SJSA1 (cell line): Measurements from ENCODE around the gene USH1C. TPM values are rescaled to one million over a fixed set of nuclear protein-coding genes. Genes with fewer than 3 reads are reported as not detected.
A peak's percentile ranks its signal among the peaks of the same experiment; 100 is the strongest.

Source experiments
- DNase-seq, 2 experiments: peaks; one replicate each; pipeline ENCODE4 v3.0.0-alpha.2; 2015 to 2020; ENCODE audit warnings: low spot score in 2 of 2, low read depth in 1 of 2
- H3K27ac ChIP-seq: fragments of 250-450 bp; sonication (Bioruptor Pico); 2 replicates; pipeline ENCODE4 v1.5.1; 2020; ENCODE audit warnings: mild to moderate bottlenecking, moderate library complexity
- H3K27me3 ChIP-seq: fragments of 250-450 bp; sonication (Bioruptor Pico); replicated peaks from 2 replicates; pipeline ENCODE4 v1.5.1; 2020; ENCODE audit warnings: mild to moderate bottlenecking, moderate library complexity
- H3K36me3 ChIP-seq: fragments of 250-450 bp; sonication (Bioruptor Pico); 2 replicates; pipeline ENCODE4 v1.5.1; 2020; ENCODE audit warnings: mild to moderate bottlenecking
- H3K4me1 ChIP-seq: fragments of 250-450 bp; sonication (Bioruptor Pico); replicated peaks from 2 replicates; pipeline ENCODE4 v1.6.1; 2021; ENCODE audit warnings: mild to moderate bottlenecking
- H3K4me3 ChIP-seq: fragments of 250-450 bp; sonication (Bioruptor Pico); 2 replicates; pipeline ENCODE4 v1.5.1; 2020; ENCODE audit warnings: mild to moderate bottlenecking
- H3K9me3 ChIP-seq: fragments of 250-450 bp; sonication (Bioruptor Pico); replicated peaks from 2 replicates; pipeline ENCODE4 v1.5.1; 2020; ENCODE audit warnings: mild to moderate bottlenecking
- total RNA-seq: library from RNA; depleted of rRNA; stranded (reverse); fragments of >200 nt; shearing (Covaris generic); gene quantifications from 2 replicates; pipeline ENCODE4 v1.2.3, GENCODE V29; 2014

The USH1C gene
- total RNA-seq, 1 experiment from 2014 or later: not detected

DNA sequence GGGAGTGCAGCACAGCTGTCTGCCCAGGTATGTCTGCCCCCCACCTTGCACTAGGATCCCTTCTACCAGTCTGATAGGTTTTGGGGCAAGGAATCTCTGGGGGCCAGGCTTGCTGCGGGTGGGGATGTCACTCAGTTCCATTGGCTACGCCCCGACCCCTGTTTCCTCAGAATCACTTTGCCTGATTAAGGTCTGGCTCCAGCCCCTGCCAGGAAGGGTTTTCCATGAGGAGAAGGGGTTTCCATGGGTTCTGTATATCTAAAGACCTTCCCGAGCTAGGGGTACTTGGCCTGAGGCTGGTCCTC lies 16.8 kb upstream of the USH1C start:
- H3K27me3 ChIP-seq: peaks cover 7% of the 10 kb centered on the region
- no peak overlapping the region for H3K27ac ChIP-seq
- no peak overlapping the region for H3K4me3 ChIP-seq
- H3K36me3 ChIP-seq: no peaks in the 10 kb centered on the region
- H3K9me3 ChIP-seq: no peaks in the 10 kb centered on the region
- H3K4me1 ChIP-seq: no peaks in the 10 kb centered on the region
- DNase-seq: peak in 1 of 2 experiments; percentile 34

DNA sequence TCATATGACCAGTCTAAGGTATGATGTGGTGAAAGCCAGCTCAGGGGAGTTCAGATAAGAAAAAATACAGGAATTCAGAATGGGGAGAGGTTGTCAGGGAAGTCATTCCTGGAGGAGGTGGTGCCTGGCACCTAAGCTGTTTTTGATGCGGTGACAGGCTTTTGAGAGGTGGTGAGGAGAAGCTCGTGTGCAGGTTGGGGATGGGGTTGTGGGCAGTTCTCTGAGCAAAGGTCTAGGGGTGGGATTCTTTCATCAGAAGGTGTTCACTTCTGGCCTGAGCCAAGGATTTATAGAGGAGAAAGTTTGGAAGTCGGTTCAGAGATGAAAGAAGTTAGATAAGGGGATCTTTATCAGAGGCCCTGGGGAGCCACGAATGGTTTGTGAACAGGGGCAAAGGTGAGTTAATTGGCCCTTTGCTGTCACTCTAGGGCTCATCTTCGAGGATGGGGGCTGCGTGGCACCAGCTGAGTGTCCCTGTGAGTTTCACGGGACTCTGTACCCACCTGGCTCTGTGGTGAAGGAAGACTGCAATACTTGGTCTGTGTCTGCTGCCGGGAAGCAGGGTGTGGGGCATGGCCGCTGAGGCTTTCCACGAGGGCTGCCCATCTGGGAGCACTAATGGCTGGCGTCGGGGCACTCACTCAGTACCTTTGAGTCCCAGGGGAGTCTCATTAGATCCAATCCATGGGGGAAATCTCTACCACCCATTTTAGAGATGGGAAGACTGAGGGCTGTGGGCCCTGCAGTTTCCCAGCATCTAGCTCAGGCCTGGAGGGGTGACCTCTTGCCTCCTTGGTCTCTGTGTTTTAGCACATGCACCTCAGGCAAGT lies 16.3 kb upstream of the USH1C start:
- Histone ChIP-seq H3K9me3 (no peaks in the 10 kb centered on the region), H3K4me3 (no peak overlapping the region)

DNA sequence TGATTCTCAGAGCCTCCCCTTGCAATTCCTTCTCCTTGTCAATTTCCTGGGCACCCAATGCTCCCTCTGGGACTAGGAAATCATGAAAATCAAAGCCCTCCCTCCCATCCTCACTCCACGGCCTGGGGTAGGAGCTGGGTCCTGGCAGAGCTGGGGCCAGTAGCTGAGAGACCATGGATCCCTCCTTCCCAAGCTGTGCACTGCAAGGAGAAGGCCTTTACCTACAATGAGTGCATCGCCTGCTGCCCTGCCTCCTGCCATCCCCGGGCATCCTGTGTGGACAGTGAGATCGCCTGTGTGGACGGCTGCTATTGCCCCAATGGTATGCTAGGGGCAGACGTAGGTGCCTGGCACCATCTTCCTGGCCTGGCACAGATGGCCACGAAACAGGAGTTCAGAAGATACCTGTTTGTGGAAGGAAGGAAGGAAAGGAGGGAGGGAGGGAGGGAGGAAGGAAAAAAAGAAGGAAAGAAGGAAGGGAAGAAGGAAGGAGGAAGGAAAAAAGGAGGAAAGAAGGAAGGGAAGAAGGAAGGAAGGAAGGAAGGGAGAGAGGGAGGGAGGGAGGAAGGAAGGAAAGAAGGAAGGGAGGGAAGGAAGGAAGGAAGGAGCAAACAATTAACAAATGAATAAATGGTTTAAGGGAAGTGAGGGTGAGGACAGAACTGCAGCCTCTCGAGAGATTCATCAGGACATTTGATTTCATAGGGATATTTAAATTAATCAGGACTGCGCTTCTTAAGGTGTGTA lies 15.3 kb upstream of the USH1C start:
- Histone ChIP-seq H3K27ac (no peak overlapping the region), H3K4me3 (no peak overlapping the region), H3K4me1 (no peaks in the 10 kb centered on the region), H3K36me3 (no peaks in the 10 kb centered on the region), H3K27me3 (peaks cover 7% of the 10 kb centered on the region), H3K9me3 (no peaks in the 10 kb centered on the region)
- DNase-seq: peak in 1 of 2 experiments; percentile 36

More for the DNA sequence above, 16.3 kb upstream of the USH1C start:
- peak in 1 of 2 experiments; percentile 25 for DNase-seq
- Histone ChIP-seq H3K27me3 (peaks cover 7% of the 10 kb centered on the region), H3K36me3 (no peaks in the 10 kb centered on the region), H3K4me1 (no peaks in the 10 kb centered on the region), H3K27ac (no peak overlapping the region)

DNA sequence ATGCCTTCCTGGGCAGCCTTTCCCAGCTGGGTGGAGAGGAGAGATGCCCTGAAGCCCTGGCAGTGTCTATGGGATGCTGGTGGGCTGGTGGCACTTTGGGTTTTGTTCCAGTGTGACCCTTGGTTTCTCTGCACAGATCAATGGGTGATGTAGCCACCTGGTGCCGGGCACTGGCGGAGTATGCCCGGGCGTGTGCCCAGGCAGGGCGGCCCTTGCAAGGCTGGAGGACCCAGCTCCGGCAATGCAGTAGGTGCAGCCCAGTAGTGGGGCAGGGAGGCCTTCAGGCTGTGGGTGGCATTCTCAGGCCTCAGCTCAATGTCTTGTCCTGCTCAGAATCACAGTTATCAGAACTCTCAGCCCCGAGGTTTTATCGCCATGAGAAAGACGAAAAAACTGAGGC lies 14.7 kb upstream of the USH1C start:
- Histone ChIP-seq H3K27ac (no peak overlapping the region), H3K4me1 (no peaks in the 10 kb centered on the region), H3K36me3 (no peaks in the 10 kb centered on the region), H3K4me3 (no peak overlapping the region), H3K9me3 (no peaks in the 10 kb centered on the region), H3K27me3 (peaks cover 7% of the 10 kb centered on the region)
- DNase-seq: no peak

DNA sequence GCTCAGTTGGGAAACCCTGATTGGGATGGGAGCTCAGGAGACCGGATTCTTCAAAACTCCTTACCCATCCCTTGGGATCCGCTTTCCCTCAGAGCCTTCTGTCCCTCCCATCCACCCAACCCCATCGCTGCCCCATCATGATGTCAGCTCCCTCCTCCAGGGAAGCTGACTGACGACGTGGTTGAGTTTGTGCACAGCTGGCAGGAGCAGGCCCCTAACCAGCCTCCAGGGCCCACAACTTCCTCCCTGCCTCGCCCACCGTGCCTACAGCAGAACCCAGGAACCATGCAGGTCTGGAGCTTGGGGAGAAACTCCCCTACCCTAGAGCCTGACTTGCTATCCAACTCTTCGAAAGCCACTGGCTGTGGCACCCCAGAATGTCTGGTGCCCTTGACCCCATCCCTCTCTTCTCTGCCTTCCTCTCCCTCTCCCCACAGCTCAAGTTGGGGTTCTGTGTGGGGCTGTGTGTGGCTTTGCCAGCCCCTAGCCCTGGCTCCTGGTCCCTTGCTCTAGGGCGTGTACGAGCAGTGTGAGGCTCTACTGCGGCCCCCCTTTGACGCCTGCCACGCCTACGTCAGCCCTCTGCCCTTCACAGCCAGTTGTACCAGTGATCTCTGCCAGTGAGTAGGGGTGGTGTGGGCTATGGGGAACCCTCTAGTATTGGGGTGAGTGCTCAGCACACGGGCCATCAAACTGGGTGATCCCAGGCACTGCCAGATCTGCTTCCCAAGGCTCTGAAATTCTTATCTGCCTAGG lies 14.0 kb upstream of the USH1C start:
- Histone ChIP-seq H3K4me1 (no peaks in the 10 kb centered on the region), H3K27ac (no peak overlapping the region), H3K36me3 (no peaks in the 10 kb centered on the region), H3K4me3 (no peak overlapping the region), H3K9me3 (no peaks in the 10 kb centered on the region), H3K27me3 (peaks cover 7% of the 10 kb centered on the region)
- no peak for DNase-seq

DNA sequence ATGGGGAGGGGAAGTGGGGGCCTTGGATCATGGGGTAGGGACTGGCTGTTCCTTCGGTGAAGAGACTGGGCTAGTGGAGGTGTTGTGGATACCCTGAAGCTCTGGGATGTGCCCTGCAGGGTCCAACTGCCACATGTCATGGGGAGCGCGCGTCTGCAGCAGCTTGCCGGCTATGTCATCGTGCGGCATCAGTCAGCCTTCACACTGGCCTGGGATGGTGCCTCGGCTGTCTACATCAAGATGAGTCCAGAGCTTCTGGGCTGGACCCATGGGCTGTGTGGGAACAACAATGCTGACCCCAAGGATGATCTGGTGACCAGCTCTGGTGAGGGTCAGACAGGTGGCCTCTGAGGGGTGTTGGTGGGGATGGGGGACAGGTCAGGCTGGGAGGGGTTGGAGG lies 12.8 kb upstream of the USH1C start:
- DNase-seq: no peak
- H3K9me3 ChIP-seq: no peaks in the 10 kb centered on the region
- H3K27me3 ChIP-seq: peaks cover 7% of the 10 kb centered on the region
- no peaks in the 10 kb centered on the region for H3K36me3 ChIP-seq
- H3K27ac ChIP-seq: no peak overlapping the region
- H3K4me1 ChIP-seq: no peaks in the 10 kb centered on the region
- no peak overlapping the region for H3K4me3 ChIP-seq

DNA sequence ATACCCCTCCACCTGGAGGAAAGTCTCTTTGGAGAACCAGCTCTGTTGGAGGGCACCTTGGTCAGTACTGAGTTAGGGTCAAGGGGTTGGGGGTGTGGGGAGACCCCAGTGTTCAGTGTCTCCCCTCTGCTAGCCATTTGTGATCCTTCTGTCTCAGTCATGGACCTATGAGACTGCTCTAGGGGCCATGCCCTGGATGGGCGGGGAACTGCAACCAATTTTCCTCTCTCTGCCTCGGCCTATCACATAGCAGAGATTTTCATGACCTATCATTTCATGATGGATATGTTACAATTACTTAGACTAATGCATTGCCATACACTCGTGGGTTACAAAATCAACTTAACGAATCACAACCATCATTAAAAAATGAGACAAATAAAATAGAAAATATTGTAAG lies 10.3 kb upstream of the USH1C start:
- Histone ChIP-seq H3K4me3 (no peak overlapping the region), H3K36me3 (no peaks in the 10 kb centered on the region), H3K4me1 (no peaks in the 10 kb centered on the region), H3K27me3 (peaks cover 7% of the 10 kb centered on the region), H3K27ac (no peak overlapping the region), H3K9me3 (no peaks in the 10 kb centered on the region)
- no peak for DNase-seq

DNA sequence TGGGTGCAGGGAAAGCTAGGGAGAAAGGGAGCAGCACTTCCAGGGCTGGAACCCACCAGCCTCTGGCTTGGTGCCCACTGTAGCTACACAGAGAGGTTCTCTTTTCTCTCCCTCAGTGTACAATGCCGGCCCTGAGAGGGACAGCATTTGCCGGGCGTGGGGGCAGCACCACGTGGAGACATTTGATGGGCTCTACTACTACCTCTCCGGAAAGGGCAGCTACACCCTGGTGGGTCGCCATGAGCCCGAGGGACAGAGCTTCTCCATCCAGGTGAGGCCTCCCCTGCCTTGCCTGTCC lies 9.0 kb upstream of the USH1C start:
- no peak overlapping the region for H3K4me3 ChIP-seq
- no peak for DNase-seq
- H3K9me3 ChIP-seq: no peaks in the 10 kb centered on the region
- H3K4me1 ChIP-seq: no peaks in the 10 kb centered on the region
- no peaks in the 10 kb centered on the region for H3K36me3 ChIP-seq
- no peaks in the 10 kb centered on the region; the same call in 1 of the 2 replicates for H3K27me3 ChIP-seq
- no peak overlapping the region for H3K27ac ChIP-seq

DNA sequence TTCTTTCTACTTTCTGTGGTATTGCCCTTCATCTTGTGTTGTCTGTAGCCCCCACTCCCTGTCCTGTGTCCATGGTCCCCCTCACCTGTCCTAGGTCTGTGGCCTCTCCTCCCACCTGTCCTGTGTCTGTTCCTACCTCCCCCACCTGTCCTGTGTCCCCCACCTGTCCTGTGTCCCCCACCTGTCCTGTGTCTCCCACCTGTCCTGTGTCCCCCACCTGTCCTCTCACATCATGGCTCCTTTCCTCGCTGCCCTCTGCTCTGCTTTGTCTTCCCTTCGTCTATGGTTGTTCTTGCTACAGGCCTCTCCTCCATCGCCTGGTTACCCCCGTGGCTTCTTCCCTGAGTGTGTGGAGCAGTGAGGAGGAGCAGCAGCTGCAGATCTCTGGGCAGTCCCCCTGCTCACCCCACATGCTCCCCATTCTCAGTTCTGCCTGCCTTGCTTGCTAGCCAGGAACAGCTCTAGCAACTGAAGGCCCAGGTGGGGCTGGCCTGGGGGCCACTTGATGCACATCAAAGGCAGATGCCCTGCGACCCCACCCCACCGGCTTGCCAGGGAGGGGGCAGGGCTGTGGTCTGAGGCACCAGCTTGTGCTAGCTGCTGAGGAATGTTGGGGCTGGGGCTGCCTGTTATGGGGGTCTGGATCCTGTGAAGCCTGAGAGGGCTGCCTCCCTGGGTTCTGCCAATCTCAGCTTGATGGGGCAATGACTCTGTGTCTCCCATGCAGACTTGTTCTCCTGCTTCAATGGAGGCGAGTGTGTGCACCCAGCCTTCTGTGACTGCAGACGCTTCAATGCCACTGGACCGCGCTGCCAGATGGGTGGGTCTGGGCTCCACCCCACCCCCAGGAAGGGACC lies 8.4 kb upstream of the USH1C start:
- Histone ChIP-seq H3K4me3 (no peak overlapping the region), H3K27ac (no peak overlapping the region), H3K36me3 (no peaks in the 10 kb centered on the region), H3K4me1 (no peaks in the 10 kb centered on the region), H3K27me3 (no peaks in the 10 kb centered on the region; the same call in 1 of the 2 replicates), H3K9me3 (no peaks in the 10 kb centered on the region)
- DNase-seq: peak in 1 of 2 experiments; percentile 13

DNA sequence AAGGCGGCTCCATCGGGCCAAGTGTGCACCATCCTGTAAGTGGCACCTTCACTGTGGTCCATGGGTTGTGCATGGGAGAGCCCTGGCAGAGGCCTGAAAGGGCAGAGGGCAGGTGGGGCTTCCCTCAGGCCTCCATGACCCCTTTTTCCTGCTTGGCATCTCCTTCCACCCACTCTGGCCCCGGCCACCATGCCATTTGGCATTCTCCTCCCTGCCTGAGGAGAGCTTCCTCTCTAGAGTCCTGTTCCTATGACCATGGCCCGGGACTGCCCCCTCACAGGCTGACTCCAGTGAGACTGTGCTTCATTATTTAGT lies 7.8 kb upstream of the USH1C start:
- H3K27me3 ChIP-seq: peaks cover 2% of the 10 kb centered on the region; the same call in 1 of the 2 replicates
- no peak overlapping the region for H3K27ac ChIP-seq
- H3K36me3 ChIP-seq: no peaks in the 10 kb centered on the region
- H3K4me1 ChIP-seq: no peaks in the 10 kb centered on the region
- H3K4me3 ChIP-seq: no peak overlapping the region
- DNase-seq: no peak
- H3K9me3 ChIP-seq: no peaks in the 10 kb centered on the region

DNA sequence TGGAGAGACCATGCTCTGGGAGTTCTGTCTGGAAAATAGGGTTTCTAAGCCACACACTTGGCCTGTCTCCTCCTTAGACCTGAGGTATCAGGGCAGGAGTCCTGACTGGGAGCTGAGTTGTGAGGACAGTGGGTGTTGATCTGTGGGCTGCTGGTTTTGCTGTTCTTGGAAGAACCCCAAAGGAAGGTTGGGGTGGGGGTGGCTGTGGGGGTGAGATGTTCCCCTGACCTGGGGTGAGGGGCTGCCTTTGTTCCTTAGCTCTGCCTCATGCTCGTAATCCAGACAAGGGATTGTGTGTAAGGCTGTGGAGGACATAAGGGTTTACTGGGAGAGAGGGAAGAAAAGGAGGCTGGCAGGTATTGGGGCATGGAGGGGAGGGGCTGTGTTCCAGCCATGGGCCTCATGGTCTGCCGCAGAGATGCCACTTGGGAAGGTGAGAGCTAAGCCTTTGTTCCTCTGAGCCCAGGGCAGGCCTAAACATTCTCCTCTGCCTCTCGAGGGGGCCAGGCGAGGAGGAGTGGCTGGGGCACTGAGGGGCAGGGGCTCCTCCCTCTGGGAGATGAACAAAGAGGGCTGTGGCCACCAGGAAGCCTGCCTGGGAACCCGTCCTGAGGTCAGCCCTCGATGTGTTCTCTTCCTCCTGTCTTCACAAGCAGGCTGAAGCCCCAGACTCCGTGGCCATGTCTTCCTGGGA lies 7.3 kb upstream of the USH1C start:
- Histone ChIP-seq H3K9me3 (no peaks in the 10 kb centered on the region), H3K27me3 (peaks cover 5% of the 10 kb centered on the region), H3K4me1 (no peaks in the 10 kb centered on the region)

DNA sequence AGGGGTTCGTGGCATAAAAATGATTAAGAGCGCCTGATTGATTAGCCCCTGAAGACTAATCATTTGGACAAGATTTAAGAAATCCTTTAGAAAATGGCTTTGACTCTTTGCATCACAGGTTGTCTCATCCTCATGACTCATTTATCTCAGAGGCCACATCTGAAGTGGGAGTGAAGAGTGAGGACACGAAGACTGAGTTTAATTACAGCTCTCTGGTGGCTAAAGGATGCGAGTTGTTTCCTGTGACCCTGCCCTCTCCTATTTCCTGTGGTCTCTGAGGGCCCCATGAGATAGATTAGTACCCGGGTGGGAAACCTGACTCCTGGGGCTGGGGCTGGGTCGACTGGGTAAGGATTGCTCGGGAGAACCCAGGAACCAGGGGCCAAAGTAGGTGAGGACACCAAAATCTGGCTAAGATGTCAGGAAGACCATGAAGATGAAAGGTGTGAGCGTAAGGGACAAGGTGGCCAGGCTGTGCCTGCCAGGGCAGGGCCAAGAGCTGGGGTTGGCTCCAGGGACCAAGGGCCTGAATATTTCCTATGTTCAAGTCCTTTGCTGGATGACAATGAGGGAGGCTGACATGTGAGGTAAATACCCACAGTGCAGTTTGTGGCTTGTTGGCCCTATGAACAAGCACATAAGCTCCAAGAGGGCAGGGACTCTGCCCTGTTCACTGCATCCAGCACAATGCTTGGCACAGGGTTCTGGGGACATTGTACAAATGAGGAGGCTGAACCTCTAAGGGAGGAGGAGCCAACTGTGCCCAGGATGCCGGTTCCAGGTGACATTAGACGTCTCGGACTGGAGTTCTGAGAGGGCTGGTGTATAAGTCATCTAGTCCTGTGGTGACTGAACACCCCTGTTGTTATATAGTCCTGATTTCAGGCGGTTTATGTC lies 6.5 kb upstream of the USH1C start:
- no peaks in the 10 kb centered on the region for H3K9me3 ChIP-seq
- no peak overlapping the region for H3K4me3 ChIP-seq
- no peaks in the 10 kb centered on the region for H3K36me3 ChIP-seq
- H3K4me1 ChIP-seq: no peaks in the 10 kb centered on the region
- DNase-seq: no peak
- peaks cover 5% of the 10 kb centered on the region for H3K27me3 ChIP-seq
- no peak overlapping the region for H3K27ac ChIP-seq

More for the DNA sequence above, 7.3 kb upstream of the USH1C start:
- no peak overlapping the region for H3K27ac ChIP-seq
- no peaks in the 10 kb centered on the region for H3K36me3 ChIP-seq
- H3K4me3 ChIP-seq: no peak overlapping the region
- DNase-seq: no peak
